GM10847 (cell line): Measurements from ENCODE around the gene POLL.

Experiments used
- POLR2A ChIP-seq: IDR thresholded peaks from 2 replicates; pipeline ENCODE4 v1.6.1; 2011; ENCODE audit not compliant: insufficient read length; ENCODE audit errors: extremely low read depth

The POLL gene

DNA sequence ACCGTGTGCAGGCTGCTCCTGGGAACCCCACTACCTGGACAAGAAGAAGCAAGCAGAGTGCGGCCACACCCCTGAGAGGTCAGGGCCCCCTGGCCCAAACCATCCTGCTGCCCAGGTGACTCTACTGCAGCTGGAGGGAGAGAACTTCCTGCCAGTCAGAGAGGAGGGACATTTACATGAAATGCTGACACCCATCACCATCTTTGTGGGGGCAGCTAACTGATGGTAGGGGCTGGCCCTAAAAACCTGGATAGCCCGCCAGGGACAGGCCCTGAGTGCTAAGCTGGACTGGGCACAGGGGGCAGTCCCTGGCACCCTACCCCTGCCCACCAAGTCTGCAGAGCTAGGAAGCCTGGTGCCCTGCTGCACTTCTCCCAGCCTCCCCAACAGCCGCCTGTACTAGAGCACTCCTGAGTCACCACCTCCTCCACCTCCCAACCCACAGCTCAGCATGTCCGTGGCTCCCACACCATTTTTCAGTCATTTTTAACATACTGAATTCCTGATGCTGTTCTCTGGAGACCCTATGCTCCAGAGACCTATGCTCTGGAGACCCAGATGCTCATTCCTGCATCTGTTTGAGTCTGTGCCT, 27.6 kb upstream of the POLL start:
- no peak for TF ChIP-seq POLR2A

DNA sequence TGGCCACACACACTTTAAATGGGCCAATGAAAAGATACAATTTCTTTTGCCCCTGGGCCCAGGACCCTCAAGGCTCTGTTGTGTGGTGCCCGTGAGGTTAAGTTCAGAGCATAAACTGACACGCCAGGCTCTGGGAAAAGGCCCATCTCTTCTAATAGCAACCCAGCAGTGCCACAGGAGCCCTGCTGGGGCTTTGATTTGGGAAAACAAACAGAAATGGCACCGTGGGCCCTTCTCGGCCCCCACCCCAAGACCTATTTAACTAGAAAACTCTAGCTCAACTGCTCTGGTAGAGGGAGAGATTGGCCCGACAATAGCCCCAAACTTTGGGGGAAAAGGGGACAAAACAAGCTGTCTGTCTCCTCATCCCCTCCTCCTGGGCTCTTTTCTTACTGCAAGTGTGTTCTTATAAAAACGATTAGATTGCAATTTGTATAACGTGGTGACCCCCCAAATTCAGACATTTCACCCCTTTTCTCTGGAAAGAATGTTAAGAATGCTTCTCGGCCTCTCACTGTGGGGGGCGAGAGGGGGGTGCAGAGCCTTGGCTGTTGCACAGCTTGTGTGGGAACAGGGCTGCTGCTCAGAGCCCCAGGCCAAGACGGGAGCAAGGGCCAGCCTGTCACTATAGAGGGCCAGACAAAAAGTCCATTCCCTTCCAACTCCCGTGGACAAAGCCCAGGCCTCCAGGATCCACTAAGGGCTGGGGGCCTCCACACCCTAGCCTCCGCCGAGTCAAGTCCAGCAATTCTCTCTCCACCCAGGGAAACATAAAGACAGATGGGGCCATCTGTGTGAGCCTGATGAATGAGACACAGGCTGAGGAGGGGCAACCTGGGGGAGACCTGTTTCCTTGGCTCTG, 26.8 kb upstream of the POLL start:
- no peak for TF ChIP-seq POLR2A

DNA sequence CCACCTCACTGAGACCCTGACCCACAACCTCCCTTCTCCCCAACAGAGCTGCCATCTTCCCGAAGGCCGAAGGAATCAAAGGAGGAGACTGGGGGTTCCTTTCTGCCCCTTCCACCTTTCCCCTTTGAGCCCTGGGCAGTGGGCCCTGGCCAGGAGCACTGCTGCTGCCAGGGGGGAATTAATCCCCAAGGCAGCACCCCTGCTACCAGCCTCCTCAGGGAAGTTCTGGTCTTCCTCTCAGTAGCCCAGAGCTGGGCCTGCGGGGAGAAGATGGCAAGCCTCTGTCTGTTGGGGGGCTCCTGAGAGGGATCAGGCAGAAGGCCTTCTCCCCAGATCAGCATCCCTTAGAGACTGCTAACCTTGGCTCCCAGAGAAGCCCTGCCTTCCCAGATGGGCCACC, 25.6 kb upstream of the POLL start:
- no peak for TF ChIP-seq POLR2A

DNA sequence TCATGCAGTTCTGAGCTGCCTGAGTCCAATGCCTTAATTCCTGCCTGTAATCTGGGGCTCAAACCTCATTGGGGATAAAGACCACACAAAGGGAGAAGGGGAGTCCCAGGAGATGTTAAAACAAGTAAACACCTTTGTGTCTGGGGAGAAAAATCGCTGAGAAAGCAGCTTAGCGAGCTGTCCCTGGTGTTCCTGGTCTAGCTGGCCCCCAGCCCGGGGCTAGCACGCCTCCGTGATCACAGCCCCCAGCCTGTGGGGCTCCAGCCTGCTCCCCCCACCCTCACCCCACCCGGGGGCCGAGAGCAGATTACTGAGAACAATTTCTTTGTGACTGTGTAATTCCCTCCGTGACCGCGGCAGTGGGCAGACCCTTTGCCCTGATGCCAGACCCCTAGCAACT, 24.8 kb upstream of the POLL start:
- TF ChIP-seq POLR2A: no peak

DNA sequence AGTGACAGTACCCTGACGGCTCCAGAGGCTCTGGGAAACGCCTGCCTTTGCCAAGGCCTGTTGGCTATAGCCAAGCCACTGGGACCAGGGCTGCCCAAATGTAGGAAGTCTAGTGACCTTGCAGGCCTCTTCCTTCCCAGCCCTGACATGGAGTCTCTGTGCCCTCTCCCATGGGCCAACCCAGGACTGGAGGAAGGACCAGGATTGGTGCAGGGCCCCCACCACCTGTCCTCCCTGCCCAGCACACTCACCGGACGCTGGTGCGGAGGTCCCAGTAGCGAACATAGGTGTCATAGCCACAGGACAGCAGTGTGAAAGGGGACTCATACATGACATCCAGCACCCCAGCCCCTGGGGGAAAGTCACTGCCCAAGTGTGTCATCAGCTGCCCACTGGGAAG, 24.0 kb upstream of the POLL start:
- TF ChIP-seq POLR2A: no peak

DNA sequence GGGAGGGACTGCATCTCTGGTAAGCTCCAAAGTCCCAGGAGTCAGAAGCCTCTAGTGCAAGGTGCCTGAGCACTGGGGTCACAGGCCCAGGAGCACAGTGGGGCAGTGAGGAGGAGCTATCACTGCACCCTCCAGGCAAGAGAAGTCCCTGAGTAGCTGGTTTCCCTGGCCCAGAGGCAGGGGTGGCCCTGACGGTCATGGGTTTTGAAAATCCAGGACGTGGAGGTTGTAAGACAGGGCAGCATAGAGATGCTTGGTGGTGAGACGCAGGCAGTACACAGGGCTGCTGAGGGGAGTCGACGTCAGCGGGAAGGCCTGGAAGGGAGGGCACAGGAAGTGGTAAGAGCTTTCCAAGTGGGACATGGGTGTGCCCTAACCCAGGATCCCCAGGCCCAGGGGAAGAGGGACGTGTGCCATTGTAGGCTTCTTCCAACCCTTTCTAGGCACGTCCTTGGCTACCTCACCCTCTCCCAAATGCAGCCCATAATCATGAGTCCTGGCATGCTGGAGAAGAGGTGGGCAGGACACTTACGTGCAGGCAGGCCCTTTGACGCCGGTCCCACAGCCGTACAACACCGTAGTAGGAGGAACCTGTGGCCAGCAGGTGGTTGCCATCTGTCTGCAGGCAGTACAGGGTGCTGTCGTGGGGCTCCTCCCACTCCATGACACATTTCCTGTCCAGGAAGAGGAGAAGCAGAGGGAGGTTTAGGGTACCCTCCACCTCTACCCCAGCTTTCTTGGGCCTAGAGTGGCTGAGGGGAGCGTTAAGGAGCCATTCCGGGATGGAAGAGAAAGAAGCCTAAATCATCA, 23.2 kb upstream of the POLL start:
- TF ChIP-seq POLR2A: no peak

DNA sequence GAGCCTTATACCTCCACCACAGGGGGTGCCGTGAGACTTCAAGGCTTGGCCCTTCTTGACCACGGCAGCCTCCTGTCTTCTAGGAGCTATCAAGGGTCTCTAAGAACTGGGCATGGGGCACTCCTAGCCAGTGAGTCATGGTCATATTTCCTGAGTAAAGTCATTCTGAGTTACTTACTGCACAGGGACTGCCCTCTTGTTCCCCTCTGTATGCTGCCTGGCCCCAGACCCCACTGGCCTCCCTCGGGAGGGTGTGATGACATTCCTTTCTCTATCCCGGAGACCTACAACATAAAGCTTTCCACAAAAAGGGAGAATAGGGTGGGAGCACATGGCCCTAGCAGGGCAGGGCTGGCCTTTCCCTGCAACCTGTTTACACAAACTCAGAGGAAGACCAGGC, 21.4 kb upstream of the POLL start:
- no peak for TF ChIP-seq POLR2A

DNA sequence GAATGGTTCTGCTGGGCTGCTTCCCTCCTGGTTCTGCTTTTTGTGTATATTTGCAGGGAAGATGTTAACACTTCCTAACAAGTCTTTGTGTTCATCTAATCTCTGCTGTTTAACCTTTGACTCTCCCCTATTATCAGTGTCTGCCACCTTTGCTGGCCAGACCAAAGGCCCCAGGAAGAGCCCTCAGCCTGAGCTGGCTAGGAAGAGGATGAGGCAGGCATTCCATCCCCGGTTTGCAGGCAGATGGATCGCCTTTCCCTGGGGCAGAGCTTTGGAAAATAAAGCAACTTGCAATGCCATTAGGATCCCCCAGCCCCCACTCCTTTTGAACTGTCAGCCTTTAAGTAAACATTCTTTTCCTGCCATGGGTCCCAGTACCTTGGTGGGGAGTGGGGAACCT, 19.1 kb upstream of the POLL start:
- TF ChIP-seq POLR2A: no peak

DNA sequence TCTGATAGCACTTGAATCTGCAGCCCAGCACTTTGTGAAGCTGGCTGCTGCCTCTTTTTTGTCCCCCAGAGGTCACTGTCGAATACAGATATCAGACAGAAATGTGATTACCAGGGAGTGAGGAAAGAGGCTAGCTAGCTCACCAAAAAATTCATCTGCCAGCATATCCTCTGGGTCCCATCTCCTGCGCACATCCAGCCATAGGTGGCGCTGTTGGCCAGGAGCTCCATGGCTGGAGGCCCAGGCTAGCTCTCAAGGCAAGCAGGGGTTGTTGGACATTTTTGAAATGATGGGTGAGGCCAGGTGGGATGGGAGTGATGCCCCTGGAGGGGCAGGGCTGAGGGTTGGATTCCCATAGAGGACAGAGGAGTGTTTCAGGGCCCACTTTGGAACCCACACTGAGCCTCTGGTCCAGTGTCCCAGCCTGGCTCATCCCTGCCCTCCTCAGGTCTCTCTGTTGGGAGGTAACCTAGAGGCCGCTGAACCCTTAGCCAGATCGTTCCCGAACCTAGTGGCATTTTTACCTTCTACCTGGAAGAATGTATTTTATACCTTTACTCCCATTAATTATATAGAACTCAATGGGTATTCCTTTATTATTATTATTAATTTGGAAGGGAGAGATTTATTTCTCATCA, 14.8 kb upstream of the POLL start:
- TF ChIP-seq POLR2A: no peak

DNA sequence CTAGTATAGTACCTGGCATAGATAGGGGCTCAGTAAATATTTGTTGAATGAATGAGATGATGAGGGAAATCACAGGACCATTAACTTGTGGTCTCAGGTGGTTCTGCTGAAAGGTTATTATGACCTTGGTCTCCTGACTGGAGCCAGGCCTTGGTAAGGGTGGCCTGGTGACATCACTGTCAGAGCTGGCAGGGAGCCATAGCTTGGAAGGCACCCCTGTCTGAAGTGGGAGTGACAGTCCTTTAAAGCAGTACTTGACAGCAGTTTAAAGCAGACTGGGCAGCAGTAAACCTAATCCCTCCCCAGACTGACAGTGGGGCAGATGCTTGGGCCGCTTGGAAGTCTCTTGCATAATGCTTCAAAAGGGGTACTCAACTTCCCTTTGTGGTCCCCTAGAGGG, 13.5 kb upstream of the POLL start:
- TF ChIP-seq POLR2A: no peak

DNA sequence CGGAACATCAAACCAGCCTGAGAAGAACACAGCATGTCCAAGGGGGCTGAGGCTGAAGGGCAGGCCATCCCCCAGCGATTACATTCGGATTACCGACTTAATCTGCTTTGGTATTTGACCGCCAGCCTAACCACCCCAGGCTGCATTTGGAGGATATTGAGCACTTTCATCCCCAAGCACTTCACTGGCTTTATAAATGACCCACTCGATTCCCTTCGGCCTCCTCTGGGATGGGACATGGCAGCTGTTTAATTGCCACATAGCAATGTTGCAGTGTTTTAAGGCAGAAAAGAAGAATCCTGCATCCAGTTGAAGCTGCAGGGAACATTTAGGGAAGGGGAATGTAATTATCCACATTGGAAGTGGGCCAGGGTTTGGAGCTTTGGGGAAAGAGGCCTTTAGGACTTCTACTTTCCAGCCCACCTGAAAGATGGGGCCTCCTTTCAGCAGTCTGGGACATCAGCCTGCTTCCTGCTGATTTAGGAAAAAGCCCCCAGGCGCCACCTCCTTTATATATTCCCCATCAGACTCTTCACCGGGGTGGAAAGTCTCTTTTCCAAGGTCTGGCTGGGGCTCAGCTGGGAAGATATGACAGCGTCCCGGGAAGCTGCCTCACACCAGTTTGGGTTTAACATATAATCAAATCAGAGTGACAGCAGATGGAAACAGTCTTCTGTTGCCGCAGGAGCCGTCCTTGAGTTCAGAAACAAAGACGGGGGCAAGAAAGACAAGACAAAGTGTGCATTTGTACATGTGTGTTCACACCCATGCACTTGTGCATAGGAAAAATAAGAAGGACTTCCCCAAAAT, 9.2 kb upstream of the POLL start:
- TF ChIP-seq POLR2A: no peak

DNA sequence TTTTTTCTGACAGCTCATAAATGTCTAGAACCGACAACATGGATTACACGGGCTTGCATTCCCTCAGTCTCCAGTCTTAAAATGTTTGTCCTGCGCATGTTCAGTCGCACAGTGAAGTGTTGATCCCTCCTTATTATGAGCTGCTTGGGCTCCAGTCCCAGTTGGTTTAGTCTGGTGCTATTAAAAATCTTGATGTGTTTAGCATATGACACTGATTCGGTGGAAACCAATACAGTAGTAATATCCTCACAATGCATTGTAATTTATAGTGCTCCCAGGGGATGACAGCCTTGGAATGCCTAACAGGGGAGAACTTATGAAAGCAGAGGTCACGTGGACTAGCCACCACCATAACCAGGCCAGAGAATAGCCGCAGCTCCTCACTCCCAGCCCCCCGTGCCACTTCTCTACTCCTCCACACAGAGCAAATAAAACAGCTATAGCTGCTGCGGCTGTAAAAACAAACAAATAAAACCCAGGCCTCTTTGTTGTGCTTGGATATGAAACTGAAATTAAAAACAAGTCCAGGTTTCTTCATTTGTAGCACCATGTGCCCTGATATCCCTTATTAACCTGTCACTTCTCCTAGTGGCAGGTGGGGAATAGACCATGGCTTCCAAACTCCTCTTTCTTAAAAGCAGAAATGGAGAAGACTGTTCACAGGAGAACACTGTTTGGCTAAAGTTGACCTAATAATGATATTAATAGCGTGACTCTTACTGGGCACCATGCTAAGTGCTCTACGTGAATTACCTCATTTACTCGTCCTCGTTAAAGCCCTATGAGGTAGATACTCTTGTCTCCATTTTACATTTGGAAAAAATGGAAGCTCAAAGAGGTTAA, 7.8 kb upstream of the POLL start:
- TF ChIP-seq POLR2A: no peak

DNA sequence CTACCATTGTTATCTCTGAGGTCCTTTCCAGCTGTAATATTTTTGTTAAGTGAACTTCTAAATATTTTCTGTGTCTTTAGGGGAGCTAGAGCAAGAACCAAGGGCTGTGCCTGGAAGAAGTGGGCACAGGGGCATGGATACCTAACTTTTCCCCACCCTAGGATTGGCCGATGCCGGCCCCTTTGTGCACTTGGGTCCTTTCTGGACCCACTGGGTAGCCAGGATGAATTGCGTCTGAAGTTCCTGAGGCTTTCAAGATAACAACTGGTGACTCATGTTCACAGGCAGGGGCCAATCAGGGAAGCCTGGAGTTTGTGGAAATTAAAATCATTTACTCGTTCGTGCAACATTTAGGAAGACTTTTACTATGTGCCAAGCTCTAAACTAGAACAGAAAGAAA, 822 bp upstream of the POLL start:
- TF ChIP-seq POLR2A: no peak

DNA sequence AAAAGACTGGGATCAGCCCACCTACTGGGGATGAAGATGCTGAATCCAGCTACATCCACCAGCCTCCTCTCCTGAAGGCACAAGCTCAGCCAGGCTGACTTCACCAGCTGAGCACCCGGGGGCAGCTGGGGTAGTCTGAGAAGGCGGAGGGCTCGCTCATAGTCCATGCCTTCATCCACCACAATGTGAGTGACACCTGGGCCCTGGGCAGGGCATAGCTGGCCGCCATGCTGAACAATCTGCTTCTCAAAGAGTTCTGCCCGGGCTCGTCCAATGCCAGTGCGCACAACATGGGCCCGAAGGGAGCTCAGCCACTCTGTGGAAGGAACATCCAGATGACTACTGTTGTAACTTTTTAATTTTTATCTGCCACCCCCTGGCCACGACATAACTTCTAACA, 2.2 kb downstream of the POLL start:
- no peak for TF ChIP-seq POLR2A
